DMS53 treated with DMSO at 0.1 percent for 48 hours (cell line): ENCODE measurements around the gene CFAP65.

Experiments used
- DNase-seq: peaks from one replicate; lab custom pipeline; 2025; ENCODE audit not compliant: unreplicated experiment; lab: John Stamatoyannopoulos, UW

CFAP65 gene, protein sequence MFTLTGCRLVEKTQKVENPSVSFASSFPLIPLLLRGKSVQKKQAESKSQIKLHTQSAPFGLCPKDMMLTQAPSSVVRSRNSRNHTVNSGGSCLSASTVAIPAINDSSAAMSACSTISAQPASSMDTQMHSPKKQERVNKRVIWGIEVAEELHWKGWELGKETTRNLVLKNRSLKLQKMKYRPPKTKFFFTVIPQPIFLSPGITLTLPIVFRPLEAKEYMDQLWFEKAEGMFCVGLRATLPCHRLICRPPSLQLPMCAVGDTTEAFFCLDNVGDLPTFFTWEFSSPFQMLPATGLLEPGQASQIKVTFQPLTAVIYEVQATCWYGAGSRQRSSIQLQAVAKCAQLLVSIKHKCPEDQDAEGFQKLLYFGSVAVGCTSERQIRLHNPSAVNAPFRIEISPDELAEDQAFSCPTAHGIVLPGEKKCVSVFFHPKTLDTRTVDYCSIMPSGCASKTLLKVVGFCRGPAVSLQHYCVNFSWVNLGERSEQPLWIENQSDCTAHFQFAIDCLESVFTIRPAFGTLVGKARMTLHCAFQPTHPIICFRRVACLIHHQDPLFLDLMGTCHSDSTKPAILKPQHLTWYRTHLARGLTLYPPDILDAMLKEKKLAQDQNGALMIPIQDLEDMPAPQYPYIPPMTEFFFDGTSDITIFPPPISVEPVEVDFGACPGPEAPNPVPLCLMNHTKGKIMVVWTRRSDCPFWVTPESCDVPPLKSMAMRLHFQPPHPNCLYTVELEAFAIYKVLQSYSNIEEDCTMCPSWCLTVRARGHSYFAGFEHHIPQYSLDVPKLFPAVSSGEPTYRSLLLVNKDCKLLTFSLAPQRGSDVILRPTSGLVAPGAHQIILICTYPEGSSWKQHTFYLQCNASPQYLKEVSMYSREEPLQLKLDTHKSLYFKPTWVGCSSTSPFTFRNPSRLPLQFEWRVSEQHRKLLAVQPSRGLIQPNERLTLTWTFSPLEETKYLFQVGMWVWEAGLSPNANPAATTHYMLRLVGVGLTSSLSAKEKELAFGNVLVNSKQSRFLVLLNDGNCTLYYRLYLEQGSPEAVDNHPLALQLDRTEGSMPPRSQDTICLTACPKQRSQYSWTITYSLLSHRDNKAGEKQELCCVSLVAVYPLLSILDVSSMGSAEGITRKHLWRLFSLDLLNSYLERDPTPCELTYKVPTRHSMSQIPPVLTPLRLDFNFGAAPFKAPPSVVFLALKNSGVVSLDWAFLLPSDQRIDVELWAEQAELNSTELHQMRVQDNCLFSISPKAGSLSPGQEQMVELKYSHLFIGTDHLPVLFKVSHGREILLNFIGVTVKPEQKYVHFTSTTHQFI (N-terminal part only)

DNA sequence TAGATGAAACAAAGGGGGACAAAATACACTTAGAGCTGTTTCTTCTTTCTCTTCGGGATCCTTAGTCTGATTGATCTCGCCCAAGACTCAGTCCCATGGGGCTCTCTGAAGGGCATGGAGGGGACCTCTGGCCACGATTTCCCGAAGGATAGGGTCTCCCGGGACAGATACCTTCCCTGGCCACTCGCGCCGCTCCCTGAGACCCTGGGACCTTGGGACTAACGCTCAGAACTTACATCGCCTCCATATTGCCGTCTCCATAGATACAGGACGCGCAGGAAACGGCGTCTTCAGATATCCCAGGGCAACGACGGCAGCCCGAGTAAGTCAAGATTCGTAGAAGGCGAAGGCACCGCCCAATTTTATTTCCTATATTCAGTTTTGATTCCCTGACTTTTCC lies at the start of gene CFAP65:
Gene CFAP65, minus strand, starts transcription at position 265 of the 400 bp plus-strand sequence. CDS start 2,468 bp downstream, outside the sequence.
- DNase-seq: peak; percentile 13

DNA sequence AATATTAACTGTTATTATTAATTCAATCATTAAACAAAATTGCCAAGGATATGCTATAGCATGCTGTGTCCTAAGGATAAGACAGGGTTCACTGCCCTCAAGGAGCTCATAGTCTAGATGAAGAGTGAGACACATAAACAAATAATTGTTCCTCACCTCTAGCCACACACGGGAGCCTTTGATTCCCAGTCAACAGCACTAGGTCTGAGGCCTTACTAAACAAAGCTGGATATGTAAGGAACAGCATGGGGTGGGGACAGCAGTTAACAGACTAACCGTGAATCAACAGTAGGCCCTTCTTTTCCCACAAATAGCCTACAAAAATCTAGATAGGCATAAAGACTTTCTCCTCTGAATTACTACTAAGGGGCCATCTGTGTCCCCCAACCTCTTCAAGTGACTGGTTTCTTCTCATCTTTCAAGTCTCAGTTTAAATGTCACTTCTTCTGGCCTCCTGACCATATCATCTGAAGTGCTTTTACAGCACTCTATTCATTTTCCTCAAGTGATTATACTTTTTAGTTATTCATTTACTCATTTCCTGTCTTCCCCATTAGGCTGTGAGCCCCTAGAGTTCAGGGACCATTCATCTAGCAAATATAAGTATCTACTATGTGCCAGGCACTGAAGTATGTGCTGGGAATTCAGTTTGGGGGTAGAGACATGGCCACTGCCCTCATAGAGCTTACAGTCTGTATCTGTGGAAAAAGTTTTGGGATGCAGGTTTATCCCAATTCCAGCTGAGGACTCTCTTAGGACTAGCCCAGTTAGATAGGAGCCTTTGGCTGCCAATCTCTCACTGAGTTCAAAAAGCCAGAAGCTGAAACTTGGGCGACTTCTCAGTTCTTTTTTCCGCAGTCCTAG lies 49.4 kb upstream of the CFAP65 start:
- DNase-seq: no peak

DNA sequence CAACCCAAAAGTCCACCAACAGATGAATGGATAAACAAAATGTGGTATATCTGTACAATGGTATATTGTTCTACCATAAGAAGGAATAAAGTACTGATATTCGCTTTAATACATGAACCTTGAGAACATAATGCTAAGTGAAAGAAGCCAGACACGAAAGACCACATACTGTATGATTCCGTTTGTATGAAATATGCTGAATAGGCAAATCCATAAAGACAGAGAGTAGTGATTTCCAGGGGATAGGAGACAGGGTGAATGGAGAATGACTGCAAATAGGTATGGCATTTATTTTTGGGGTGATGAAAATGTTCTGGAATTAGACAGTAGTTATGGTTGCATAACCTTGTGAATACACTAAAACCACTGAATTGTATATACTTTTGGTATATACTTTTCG lies 48.0 kb upstream of the CFAP65 start:
- DNase-seq: no peak

DNA sequence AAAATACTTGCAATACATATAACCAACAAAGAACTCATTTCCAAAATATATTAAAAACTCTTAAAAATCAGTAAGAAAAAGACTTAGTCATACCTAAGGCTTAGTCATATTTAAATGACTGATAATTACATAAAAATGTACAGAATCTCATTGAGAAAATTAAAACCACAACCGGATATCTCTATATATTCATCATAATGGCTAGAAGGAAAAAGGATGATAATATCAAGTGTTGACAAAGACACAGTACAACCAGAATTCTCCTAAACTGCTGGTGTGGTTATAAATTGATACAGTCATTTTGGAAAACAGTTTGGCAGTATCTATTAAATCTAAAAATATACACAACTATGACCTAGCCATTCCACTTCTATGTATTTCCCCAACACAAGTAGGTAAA lies 46.5 kb upstream of the CFAP65 start:
- no peak for DNase-seq

DNA sequence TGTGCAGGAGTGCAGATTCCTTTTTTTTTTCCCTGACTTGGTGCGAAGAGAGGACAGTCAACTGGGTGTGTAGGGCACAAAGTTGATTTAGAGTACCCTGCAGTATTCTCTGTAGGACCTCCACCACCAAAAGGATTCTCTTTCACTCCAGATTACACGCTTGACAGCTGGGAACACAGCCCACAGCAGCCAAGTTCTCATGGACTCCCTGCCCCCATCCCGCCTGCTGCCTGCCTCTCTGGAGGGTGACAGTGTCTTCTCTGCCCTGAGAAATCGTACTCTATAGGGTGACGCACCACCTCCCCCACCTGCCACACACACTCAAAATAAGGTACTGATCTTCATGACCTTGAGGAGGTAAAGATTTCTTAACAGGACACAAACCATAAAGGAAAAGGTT lies 46.0 kb upstream of the CFAP65 start:
- DNase-seq: no peak

DNA sequence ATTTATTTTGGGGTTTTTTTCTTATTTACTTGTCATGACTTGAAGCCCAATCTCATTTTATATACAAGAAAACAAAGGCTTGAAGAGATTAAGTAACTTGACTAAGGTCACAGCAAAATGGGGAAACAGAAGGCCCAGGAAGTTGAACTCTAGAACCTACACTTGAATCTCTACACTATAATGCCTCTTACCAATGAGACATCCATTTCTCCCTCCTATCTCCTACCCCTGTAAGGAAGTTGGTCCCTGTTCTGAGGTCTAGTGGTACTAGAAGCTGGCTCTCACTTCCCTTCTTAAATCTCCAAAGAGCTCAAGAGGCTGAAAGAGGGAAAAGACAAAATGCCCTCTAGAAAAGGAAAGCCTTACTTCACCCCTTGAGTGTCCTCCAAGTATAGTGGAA lies 44.9 kb upstream of the CFAP65 start:
- DNase-seq: no peak

DNA sequence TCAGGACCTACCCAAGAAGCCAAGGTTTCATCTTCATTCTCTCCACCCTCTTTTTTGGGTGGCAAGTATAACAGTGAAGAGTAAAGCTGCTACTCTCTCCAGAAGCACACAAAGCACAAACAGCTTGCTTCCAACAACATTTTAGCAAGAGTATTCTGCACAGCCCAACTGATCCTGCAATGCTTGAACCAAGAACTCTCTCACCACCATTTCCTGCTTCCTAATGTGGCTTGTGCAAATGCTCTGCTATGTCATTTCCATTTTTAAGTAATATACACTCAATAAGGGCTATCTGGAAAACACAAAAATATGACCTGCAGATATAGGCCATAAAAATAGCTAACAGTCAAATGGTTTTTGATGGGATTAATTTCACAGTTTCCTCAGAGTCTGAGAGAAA lies 43.5 kb upstream of the CFAP65 start:
- DNase-seq: no peak

DNA sequence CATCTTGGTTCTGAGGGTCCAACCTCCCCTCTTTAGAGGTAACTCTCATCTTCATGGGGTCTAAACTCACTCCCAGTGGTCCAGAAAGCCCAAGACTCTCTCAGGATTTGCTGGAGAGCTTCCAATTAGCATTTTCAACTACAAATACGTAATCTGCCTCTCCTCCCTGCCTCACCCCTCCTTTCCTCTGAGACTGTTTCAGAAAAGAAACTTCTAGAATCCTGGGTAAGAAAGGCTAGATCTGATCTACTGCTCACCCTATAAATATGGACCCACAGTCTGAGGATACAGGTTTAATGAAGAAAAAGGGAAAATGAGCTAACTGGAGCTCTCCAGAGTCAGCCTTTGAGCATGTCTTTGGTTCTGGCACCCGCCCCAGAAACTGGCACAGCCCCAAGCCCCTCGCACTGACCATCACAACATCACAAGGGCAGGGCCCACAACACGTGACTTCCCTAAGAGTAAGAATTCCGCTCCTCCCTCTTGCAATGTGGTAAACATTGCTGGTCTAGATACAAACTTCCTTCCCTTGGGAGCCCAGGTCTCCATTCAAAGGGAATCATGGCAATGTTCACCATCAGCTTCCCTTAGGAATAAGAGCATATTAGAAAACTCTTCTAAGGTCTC lies 41.1 kb upstream of the CFAP65 start:
- no peak for DNase-seq

DNA sequence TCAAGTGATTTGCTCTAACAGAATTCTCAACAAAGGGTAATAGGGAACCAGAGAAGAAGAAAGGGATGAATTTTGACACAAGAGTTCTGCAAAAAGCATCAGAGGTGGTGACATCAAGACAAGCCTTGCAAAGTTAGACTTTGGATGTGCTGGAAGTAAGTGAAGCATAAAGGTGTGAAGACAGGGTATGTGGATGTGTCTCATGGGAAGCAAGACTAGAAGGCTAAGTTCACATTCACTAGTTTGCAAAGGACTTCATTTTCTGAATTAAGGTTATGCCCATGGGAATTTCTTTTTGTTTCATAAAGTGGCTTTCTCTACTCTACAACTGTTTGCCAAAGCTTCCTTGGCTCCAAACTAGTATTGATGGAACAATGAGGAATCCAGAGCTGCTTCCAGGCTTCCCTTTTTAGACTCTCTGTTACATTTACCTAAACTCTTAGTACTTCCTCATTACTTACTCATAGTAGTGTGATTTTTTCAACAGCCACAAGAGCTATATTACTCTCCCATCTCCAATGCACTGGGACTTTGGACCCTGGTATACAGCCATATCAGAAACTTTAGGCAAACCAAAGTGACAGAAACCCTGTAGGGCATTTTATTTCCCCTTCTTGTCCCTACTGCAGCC lies 40.5 kb upstream of the CFAP65 start:
- no peak for DNase-seq

DNA sequence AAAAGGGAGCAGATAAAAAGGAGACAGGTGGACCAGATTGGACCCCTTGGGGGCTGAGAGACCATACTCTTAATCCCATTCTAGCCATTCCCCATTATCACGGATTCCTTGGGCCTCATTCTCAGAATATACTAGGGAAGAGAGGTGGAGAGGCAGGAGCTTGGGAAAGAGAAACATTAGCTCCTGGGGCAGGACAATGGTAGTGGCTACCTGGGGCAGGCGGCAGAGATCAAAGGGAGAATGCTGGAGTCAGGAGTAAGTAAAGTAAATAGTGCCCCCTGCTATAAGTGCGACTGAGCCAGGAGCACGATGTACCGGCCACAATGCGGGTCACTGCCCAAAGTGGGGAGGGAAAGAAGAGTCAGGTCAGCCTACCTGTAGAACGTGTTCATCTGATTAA lies 39.8 kb upstream of the CFAP65 start:
- no peak for DNase-seq

DNA sequence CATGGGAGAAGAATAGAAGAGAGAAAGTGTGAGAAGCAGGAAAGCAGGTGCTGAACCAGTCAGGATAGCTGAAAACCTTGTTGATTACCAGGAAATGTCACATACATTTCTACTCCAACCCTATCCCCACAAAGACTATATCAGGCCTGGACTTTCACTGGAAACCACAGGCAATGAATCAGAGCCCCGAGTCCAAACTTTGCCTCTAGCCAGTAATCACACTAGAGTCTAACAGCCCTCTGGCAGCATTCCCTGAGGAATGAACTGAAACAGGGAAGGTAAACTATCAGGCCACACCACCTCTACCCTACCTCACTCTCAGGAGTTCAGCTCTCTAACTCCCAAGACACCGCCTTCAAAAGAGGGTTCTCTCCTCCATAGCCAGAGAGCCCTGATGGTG lies 38.1 kb upstream of the CFAP65 start:
- DNase-seq: no peak

DNA sequence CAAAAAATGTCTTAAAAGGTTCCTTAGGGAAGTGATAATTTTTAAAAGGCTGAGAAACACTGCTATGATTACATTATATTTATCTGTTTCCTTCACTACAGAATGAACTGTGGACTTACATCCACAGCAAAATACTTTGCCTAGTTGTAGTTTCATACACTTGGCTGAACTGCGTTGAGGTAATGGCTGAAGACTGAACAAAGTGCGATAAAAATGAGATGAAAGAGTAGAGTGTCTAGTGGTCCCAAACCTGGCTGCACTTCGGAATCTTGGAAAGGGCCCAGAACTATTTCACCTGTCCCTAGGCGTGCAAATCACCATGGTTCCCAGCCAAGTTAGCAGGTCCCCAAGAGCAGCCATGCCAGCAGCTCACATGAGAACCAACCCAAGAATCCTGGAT lies 37.6 kb upstream of the CFAP65 start:
- no peak for DNase-seq

DNA sequence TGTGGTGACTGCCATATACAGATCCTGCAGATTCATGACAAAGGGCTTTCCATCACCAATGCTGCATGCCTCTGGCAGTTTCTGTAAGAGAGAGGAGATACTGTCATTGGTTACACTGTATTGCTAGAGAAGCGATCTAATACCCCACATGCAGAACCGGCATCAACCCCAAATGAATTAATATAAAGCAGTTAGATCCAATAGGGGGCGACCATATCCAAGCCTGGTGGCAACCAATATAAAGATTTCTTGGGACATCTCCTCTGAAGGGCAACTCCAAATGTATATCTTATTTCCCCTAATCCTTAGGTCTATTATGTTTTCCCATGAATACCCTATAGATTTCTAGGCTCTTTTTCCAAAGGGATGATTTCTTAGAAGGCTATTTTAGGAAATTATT lies 36.8 kb upstream of the CFAP65 start:
- no peak for DNase-seq

DNA sequence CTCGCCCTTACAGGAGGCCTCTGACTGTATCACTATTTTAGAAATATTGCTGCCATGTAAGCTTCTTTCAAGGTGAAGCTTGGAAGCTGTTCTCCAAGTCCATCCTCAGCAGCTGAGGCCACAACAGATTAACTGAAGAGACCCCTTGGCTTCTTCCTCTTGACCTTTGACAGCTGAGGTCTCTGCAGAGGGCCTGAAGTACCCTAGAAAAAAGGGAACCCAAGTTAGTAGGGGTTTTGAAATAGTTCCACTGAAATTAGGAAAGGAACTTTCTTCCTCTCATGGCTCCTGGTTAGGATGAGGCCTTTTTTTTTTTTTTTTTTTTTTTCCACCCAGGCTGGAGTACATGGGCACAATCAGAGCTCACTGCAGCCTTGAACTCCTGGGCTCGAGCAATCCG lies 34.9 kb upstream of the CFAP65 start:
- DNase-seq: no peak

DNA sequence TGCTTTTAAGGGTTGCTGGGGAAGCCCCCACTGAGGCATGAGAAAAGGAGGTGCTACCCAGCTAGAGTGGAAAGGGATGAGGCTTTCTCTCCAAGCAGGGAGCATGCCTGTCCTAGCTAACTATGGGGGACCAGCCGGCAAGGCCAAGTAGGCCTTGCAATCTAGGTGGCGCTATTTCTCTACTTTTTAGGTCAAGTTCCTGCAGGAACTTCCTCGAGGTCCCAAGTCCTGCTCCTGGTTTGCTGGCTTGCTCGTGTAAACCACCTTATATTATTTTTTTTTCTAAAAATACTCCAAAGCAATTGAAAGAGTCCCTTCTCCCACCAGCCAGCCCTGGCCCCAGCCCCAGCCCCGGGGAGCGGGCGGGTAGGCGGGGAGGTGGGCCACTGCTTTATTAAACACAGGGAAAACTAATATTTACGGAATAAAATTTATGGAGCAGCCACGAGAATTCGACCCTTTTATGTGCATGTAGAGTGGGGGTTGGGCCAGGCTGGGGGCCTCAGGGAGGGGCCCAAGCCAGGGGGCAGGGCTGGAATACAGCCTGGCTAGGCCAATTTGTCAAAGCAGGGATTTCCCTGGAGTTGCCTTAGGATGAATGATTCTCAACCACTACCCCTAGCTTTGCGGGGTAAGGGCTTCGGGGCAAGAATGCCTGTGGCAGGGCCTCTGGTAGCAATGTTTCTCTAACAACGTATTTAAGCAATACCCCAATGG lies 32.3 kb upstream of the CFAP65 start:
- peak; percentile 66 for DNase-seq

DNA sequence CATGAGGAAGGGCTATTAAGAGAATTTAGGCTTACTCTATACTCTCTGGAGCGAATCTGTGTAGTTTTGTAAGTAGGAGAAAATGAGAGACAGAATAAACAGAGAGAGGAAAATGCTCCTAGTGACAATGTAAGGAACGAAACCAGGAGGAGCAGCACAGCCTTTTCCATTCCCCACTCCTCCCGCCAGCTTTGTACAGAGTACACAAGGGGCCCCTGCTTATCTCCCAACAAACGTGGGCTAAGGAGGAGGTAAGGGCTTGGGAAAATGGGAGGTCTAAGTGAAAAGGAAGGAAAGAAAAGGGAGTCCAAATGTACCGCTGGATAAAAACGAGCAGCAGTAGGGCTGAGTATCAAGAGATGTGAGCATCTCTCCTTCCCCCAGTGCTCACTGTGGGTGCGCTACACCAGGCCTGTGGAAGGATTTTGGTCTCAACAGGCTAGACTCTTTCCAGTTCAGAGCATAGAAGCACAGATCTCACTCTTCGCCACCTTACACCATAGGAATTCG lies 31.5 kb upstream of the CFAP65 start:
- no peak for DNase-seq

DNA sequence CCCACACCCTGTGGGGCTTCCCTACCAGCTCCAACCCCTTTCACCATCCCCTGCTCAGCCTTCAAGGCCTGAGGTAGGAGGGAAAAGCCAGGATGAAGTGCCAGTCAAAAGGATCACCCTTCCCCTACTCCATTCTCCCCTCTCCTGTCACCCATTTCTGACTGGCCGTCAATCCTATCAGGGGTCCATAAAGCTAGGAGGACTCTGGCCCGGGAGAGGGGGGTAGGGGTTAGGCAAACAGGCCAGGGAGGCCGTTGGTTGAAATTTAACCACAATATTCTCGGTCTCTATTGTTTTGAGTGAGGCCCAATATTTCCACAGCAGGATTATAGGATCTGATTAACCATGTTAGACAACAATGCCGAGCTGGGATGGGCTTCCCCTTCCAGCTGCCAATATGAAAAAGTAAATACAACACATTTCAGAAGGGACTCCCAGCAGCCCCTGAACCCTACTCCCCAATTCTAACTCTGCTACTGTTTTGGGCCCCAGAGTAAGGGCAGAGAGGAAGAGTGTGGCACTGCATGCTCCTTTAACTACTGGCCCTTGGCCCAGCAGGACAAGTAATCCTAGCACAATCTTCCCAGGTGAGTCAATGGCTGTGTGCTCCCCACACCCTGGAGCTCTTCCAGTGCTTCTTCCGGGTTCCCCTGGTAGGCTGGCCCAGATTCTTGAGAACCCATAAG lies 30.0 kb upstream of the CFAP65 start:
- no peak for DNase-seq

DNA sequence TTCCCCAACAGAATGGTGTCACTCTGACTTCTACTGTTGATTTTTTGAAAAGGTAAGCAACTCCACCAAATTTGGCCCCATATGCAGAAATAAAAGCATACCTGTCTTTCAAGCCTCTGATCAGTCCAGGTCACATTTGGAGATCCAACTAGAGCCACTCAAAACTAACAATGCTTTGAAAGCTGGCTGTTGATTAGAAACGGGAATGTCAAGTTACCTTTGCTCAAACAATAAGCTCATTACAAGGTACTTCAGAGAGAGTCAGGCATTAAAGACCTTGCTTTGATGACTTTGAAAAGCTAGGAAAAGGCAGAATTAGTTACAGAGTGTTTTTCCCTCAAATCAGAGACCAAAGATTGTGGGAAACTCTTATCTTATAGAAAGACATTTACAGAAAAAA lies 24.2 kb upstream of the CFAP65 start:
- DNase-seq: no peak
